ENCODE results near the gene TSPAN31.
A peak's percentile ranks its signal among the peaks of the same experiment; 100 is the strongest.
"Not testable (repeated sequence)": the region's sequence is repeated elsewhere in the genome, so short reads cannot be mapped to it uniquely, and the experiment has no call there.

The TSPAN31 gene

GRCh38 chr12:57769594-57769993 is 24.8 kb downstream of the TSPAN31 start:
- peaks cover 7% of the 10 kb centered on the region; the same call in 1 of the 2 replicates for H3K36me3 ChIP-seq (ENCODE audit: control insufficient read depth, insufficient read depth, low read length)
- H3K27me3 ChIP-seq (ENCODE audit: control insufficient read depth, insufficient read depth, low read length) = peaks cover 21% of the 10 kb centered on the region
- H3K4me1 ChIP-seq (ENCODE audit: control insufficient read depth, insufficient read depth, low read length) = peaks cover 4% of the 10 kb centered on the region; the same call in 1 of the 2 replicates
- no peaks in the 10 kb centered on the region for H3K9me3 ChIP-seq (ENCODE audit: control insufficient read depth, insufficient read depth, low read length)
- H3K27ac ChIP-seq (ENCODE audit: low read length) = no peak overlapping the region
- no peak overlapping the region for H3K4me3 ChIP-seq (ENCODE audit: low read length)
- no peak for DNase-seq (ENCODE audit: low read depth, low spot score)
- no CpG with 5 or more reads among the region's 11 CpGs for WGBS (ENCODE audit: insufficient coverage, insufficient read length)

DNA sequence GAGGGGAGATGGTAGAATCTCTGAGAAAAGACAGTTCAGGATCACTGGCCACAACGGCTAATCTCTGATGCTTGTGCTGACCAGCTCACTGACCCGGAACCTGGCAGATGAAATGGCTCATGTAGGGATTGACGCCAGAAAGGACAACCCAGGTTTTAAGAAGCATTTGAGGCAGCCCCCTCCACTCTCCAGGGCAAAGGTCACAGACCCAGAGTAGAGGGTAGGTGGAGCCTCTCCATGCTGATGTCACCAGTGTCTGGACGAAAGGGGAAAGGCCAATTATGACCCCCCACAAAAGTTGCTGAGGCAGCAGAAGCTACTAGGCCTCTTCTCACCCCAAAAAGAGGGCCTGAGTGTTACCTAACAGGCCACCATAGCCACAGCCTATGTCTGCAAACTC is 25.9 kb downstream of the TSPAN31 start:
- Histone ChIP-seq H3K36me3 (ENCODE audit: control insufficient read depth, insufficient read depth, low read length) (peaks cover 7% of the 10 kb centered on the region; the same call in 1 of the 2 replicates), H3K4me1 (ENCODE audit: control insufficient read depth, insufficient read depth, low read length) (peaks cover 3% of the 10 kb centered on the region; the same call in 1 of the 2 replicates), H3K27me3 (ENCODE audit: control insufficient read depth, insufficient read depth, low read length) (peaks cover 11% of the 10 kb centered on the region), H3K27ac (ENCODE audit: low read length) (no peak overlapping the region), H3K9me3 (ENCODE audit: control insufficient read depth, insufficient read depth, low read length) (no peaks in the 10 kb centered on the region), H3K4me3 (ENCODE audit: low read length) (no peak overlapping the region)
- WGBS (ENCODE audit: insufficient coverage, insufficient read length) = no CpG with 5 or more reads among the region's 4 CpGs
- DNase-seq (ENCODE audit: low read depth, low spot score) = no peak

DNA sequence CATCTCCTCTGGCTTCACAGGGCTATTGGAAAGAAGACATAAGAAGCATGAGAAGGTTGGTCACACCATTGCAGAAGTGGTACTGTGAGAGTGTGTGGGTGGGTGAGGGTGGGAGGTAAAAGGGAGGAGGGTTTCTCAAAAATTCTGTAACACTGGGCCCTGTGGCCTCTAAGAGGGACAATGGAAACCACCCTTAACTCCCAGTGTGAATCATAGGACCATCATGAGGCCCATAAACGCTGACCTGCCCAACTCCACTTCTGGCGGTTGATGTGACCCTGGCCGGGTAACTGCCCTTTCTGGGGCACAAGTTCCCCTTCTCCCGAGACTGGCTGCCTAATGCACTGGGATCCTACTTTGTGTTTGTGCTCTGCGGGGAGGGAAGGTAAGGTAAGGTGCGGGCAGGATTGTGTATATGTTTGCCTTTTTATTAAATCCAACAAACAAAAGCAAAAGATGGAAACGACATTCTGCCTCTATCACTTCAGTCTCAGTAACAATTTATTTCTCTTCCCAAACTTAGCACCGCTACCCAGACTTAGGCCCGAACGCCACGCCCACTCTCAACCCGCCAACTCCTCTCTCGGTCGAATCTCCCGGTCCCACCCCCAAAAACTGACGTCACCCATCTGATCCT is 26.5 kb downstream of the TSPAN31 start:
- no peaks in the 10 kb centered on the region for H3K9me3 ChIP-seq (ENCODE audit: control insufficient read depth, insufficient read depth, low read length)
- H3K36me3 ChIP-seq (ENCODE audit: control insufficient read depth, insufficient read depth, low read length) = peaks cover 7% of the 10 kb centered on the region; the same call in 1 of the 2 replicates
- peak; percentile 92 for DNase-seq (ENCODE audit: low read depth, low spot score)
- H3K4me3 ChIP-seq (ENCODE audit: low read length) = peak overlapping the region; percentile 85; the same call in 1 of the 2 replicates
- WGBS (ENCODE audit: insufficient coverage, insufficient read length) = no CpG with 5 or more reads among the region's 16 CpGs
- no peak overlapping the region for H3K27ac ChIP-seq (ENCODE audit: low read length)
- peaks cover 5% of the 10 kb centered on the region for H3K27me3 ChIP-seq (ENCODE audit: control insufficient read depth, insufficient read depth, low read length)
- peaks cover 3% of the 10 kb centered on the region; the same call in 1 of the 2 replicates for H3K4me1 ChIP-seq (ENCODE audit: control insufficient read depth, insufficient read depth, low read length)

DNA sequence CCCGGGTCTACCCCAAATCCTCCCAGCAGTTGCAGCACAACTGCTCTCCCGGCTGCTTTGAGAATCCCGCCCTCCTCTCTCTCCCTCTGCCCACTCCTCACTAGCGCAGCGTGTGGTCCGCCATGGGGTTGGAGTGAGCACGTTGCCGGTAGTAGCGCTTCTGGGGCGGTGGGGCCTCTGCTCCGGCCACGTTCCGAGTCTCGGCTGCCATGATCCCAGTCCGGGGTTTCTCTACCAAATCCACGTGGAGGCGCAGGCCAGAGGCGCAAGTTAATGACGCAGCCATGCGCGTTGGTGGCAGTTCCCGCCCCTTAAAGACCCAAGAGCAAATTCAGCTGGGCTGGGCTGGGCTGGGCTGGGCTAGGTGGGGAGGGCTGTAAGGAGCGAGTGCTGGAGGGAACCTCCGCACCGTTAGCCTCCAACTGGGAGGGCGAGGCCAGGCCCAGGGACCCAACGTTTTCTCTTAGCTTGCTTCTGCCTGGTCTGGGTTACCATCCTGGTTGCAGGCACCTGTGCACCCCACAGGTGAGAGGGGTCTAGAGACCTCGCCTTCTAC is 27.1 kb downstream of the TSPAN31 start, which contains the start of gene METTL1:
TSS of gene METTL1 (minus strand) at position 233 of the 556 bp plus-strand sequence. CDS start at position 211, 22 bp downstream.
- Histone ChIP-seq H3K27ac (ENCODE audit: low read length) (no peak within 1 kb of the TSS), H3K36me3 (ENCODE audit: control insufficient read depth, insufficient read depth, low read length) (peaks cover 7% of the 10 kb centered on the region; the same call in 1 of the 2 replicates), H3K9me3 (ENCODE audit: control insufficient read depth, insufficient read depth, low read length) (no peaks in the 10 kb centered on the region), H3K4me3 (ENCODE audit: low read length) (peak within 1 kb of the TSS; percentile 85), H3K4me1 (ENCODE audit: control insufficient read depth, insufficient read depth, low read length) (peaks cover 3% of the 10 kb centered on the region; the same call in 1 of the 2 replicates), H3K27me3 (ENCODE audit: control insufficient read depth, insufficient read depth, low read length) (no peaks in the 10 kb centered on the region; the same call in 1 of the 2 replicates)
- DNase-seq (ENCODE audit: low read depth, low spot score) = peak; percentile 94
- no CpG with 5 or more reads among the region's 28 CpGs for WGBS (ENCODE audit: insufficient coverage, insufficient read length)

- no peak for DNase-seq (ENCODE audit: low read depth, low spot score)
- peaks cover 1% of the 10 kb centered on the region; the same call in 1 of the 2 replicates for H3K4me1 ChIP-seq (ENCODE audit: control insufficient read depth, insufficient read depth, low read length)
- H3K27me3 ChIP-seq (ENCODE audit: control insufficient read depth, insufficient read depth, low read length) = no peaks in the 10 kb centered on the region
- H3K36me3 ChIP-seq (ENCODE audit: control insufficient read depth, insufficient read depth, low read length) = peaks cover 7% of the 10 kb centered on the region; the same call in 1 of the 2 replicates
- H3K9me3 ChIP-seq (ENCODE audit: control insufficient read depth, insufficient read depth, low read length) = no peaks in the 10 kb centered on the region
- no peak within 1 kb of the TSS for H3K27ac ChIP-seq (ENCODE audit: low read length)
- peak within 1 kb of the TSS; percentile 85 for H3K4me3 ChIP-seq (ENCODE audit: low read length)
- WGBS (ENCODE audit: insufficient coverage, insufficient read length) = no CpG with 5 or more reads among the region's 67 CpGs
Observed at GRCh38 chr12:57772429-57773322, 27.8 kb downstream of the TSPAN31 start, which contains the start of gene EEF1AKMT3. TSS of gene EEF1AKMT3 (plus strand) at chr12:57772614. CDS start at chr12:57772725, 111 bp downstream.

DNA sequence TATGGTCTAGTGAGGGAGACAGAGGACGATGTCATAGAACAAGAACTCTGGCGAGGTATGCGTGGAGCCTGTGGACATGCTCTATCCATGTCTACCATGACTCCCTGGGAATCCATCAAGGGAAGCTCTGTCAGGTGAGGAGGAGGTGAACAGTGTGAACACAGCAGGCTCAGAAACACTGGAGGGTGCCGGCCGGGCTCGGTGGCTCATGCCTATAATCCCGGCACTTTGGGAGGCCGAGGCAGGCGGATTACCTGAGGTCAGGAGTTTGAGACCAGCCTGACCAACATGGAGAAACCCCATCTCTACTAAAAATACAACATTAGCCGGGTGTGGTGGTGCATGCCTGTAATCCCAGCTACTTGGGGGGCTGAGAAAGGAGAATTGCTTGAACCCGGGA is 29.8 kb downstream of the TSPAN31 start:
- H3K9me3 ChIP-seq (ENCODE audit: control insufficient read depth, insufficient read depth, low read length); H3K36me3 ChIP-seq (ENCODE audit: control insufficient read depth, insufficient read depth, low read length); H3K4me3 ChIP-seq (ENCODE audit: low read length); H3K27ac ChIP-seq (ENCODE audit: low read length); H3K4me1 ChIP-seq (ENCODE audit: control insufficient read depth, insufficient read depth, low read length); H3K27me3 ChIP-seq (ENCODE audit: control insufficient read depth, insufficient read depth, low read length); DNase-seq (ENCODE audit: low read depth, low spot score): not testable (repeated sequence)
- no CpG with 5 or more reads among the region's 11 CpGs for WGBS (ENCODE audit: insufficient coverage, insufficient read length)

DNA sequence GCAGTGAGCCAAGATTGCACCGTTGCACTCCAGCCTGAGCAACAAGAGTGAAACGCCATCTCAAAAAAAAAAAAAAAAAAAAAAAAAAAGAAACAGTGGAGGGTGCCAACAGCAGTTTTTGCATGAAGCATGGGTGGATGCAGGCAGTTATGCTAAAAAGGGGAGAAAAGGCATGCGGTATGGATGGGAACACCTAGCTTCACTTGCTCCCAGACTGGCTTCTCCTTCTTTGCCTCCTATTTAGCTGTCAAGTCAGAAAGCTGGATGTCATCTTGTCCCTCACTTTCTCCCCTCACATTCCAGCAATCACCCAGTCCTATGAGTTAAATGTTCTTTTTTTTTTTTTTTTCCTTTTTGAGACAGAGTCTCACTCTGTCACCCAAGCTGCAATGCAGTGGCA is 30.2 kb downstream of the TSPAN31 start:
- Histone ChIP-seq H3K9me3 (ENCODE audit: control insufficient read depth, insufficient read depth, low read length) (no peaks in the 10 kb centered on the region), H3K36me3 (ENCODE audit: control insufficient read depth, insufficient read depth, low read length) (no peaks in the 10 kb centered on the region), H3K4me1 (ENCODE audit: control insufficient read depth, insufficient read depth, low read length) (peaks cover 1% of the 10 kb centered on the region; the same call in 1 of the 2 replicates), H3K4me3 (ENCODE audit: low read length) (no peak overlapping the region), H3K27ac (ENCODE audit: low read length) (no peak overlapping the region), H3K27me3 (ENCODE audit: control insufficient read depth, insufficient read depth, low read length) (no peaks in the 10 kb centered on the region)
- no CpG with 5 or more reads among the region's 3 CpGs for WGBS (ENCODE audit: insufficient coverage, insufficient read length)
- DNase-seq (ENCODE audit: low read depth, low spot score) = no peak

DNA sequence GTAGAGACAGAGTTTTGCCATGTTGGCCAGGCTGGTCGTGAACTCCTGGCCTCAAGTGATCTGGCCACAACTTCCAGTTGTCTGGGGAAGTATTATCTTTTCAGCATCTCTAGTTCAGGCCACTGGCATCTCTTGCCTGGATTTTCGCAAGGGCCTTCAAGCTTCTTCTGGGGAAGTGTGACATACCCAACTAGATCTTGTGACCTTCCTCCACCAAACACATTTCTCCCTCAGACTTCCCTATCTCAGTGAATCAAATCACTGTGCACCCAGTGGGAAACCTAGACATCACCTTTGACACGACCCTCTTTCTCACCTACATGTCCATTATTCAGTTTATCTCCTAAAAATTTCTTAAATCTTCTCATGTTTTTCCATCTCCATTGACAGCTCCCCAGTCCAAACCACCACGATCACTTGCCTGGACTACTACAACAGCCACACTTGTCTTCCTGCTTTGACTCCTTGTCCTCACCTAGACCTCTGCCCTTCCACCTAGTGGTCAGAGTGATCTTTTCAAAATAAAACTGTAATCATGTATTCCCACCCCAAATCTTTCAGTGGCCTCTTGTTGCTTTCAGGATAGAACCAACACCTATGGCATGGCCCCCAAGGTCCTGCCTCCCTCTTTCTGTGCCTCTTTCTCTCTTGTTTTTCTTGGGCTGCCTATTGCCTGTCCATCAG is 30.9 kb downstream of the TSPAN31 start:
- no peak overlapping the region for H3K27ac ChIP-seq (ENCODE audit: low read length)
- peaks cover 1% of the 10 kb centered on the region; the same call in 1 of the 2 replicates for H3K4me1 ChIP-seq (ENCODE audit: control insufficient read depth, insufficient read depth, low read length)
- no CpG with 5 or more reads among the region's 4 CpGs for WGBS (ENCODE audit: insufficient coverage, insufficient read length)
- no peaks in the 10 kb centered on the region for H3K9me3 ChIP-seq (ENCODE audit: control insufficient read depth, insufficient read depth, low read length)
- H3K36me3 ChIP-seq (ENCODE audit: control insufficient read depth, insufficient read depth, low read length) = no peaks in the 10 kb centered on the region
- H3K27me3 ChIP-seq (ENCODE audit: control insufficient read depth, insufficient read depth, low read length) = no peaks in the 10 kb centered on the region
- no peak for DNase-seq (ENCODE audit: low read depth, low spot score)
- no peak overlapping the region for H3K4me3 ChIP-seq (ENCODE audit: low read length)

DNA sequence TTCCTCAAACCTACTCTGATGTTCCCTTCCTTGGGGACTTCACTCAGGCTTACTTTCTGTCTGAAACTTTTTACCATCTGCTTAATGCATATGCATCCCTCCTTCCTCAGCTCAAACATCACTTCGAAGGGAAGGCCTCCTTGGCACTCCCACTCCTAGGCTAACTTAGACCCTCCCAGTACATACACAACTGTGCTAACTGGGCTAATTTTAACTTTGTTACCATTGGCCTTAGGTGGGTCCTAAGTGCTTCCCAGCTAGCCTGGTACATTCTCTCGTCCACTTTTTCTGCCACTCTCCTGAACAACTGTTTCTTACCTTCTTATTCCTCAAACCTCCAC is 31.4 kb downstream of the TSPAN31 start:
- Histone ChIP-seq H3K4me1 (ENCODE audit: control insufficient read depth, insufficient read depth, low read length) (peaks cover 1% of the 10 kb centered on the region; the same call in 1 of the 2 replicates), H3K36me3 (ENCODE audit: control insufficient read depth, insufficient read depth, low read length) (no peaks in the 10 kb centered on the region), H3K27me3 (ENCODE audit: control insufficient read depth, insufficient read depth, low read length) (no peaks in the 10 kb centered on the region), H3K27ac (ENCODE audit: low read length) (no peak overlapping the region), H3K9me3 (ENCODE audit: control insufficient read depth, insufficient read depth, low read length) (no peaks in the 10 kb centered on the region), H3K4me3 (ENCODE audit: low read length) (no peak overlapping the region)
- DNase-seq (ENCODE audit: low read depth, low spot score) = no peak
- no CpG with 5 or more reads among the region's 2 CpGs for WGBS (ENCODE audit: insufficient coverage, insufficient read length)

GRCh38 chr12:57777367-57777766 is 32.5 kb downstream of the TSPAN31 start:
- Histone ChIP-seq H3K4me3 (ENCODE audit: low read length) (no peak overlapping the region), H3K27me3 (ENCODE audit: control insufficient read depth, insufficient read depth, low read length) (no peaks in the 10 kb centered on the region), H3K9me3 (ENCODE audit: control insufficient read depth, insufficient read depth, low read length) (no peaks in the 10 kb centered on the region), H3K27ac (ENCODE audit: low read length) (no peak overlapping the region), H3K4me1 (ENCODE audit: control insufficient read depth, insufficient read depth, low read length) (no peaks in the 10 kb centered on the region), H3K36me3 (ENCODE audit: control insufficient read depth, insufficient read depth, low read length) (no peaks in the 10 kb centered on the region)
- no peak for DNase-seq (ENCODE audit: low read depth, low spot score)
- WGBS (ENCODE audit: insufficient coverage, insufficient read length) = no CpG with 5 or more reads among the region's 7 CpGs
